ENCODE measurements around the gene KLF2.
"Not testable (repeated sequence)": the region's sequence is repeated elsewhere in the genome, so short reads cannot be mapped to it uniquely, and the experiment has no call there.

KLF2 gene

GRCh38 chr19:16324384-16325160 is at the start of gene KLF2:
TSS of gene KLF2 (plus strand) at chr19:16324826. CDS start at chr19:16324924, 98 bp downstream.
- TF ChIP-seq CTCF (IDR thresholded peaks at IDR 0.05; ENCODE audit: control insufficient read depth, insufficient read depth, low read depth, low read length, missing control alignments) = no peak
- peak; percentile 67 for DNase-seq (ENCODE audit: low read depth)
- H3K4me3 ChIP-seq (ENCODE audit: control insufficient read depth, low read depth, low read length) = peak within 1 kb of the TSS; percentile 89

- TF ChIP-seq CTCF (IDR thresholded peaks at IDR 0.05; ENCODE audit: control insufficient read depth, insufficient read depth, low read depth, low read length, missing control alignments) = no peak
- no peak for DNase-seq (ENCODE audit: low read depth)
- no peak overlapping the region for H3K4me3 ChIP-seq (ENCODE audit: control insufficient read depth, low read depth, low read length)
Observed at GRCh38 chr19:16280306-16280705, 44.3 kb upstream of the KLF2 start.

- no peak for DNase-seq (ENCODE audit: low read depth)
- no peak for TF ChIP-seq CTCF (IDR thresholded peaks at IDR 0.05; ENCODE audit: control insufficient read depth, insufficient read depth, low read depth, low read length, missing control alignments)
Observed at GRCh38 chr19:16281743-16282142, 42.9 kb upstream of the KLF2 start.

GRCh38 chr19:16283210-16284061 is 41.2 kb upstream of the KLF2 start:
- no peak for TF ChIP-seq CTCF (IDR thresholded peaks at IDR 0.05; ENCODE audit: control insufficient read depth, insufficient read depth, low read depth, low read length, missing control alignments)
- H3K4me3 ChIP-seq (ENCODE audit: control insufficient read depth, low read depth, low read length) = no peak overlapping the region; the same call in 1 of the 2 replicates
- DNase-seq (ENCODE audit: low read depth) = no peak

More at GRCh38 chr19:16281743-16282142, 42.9 kb upstream of the KLF2 start:
- H3K4me3 ChIP-seq (ENCODE audit: control insufficient read depth, low read depth, low read length) = no peak overlapping the region

- TF ChIP-seq CTCF (IDR thresholded peaks at IDR 0.05; ENCODE audit: control insufficient read depth, insufficient read depth, low read depth, low read length, missing control alignments) = no peak
Observed at GRCh38 chr19:16284505-16284904, 40.1 kb upstream of the KLF2 start.

GRCh38 chr19:16285079-16285478 is 39.5 kb upstream of the KLF2 start:
- not testable (repeated sequence) for H3K4me3 ChIP-seq (ENCODE audit: control insufficient read depth, low read depth, low read length); DNase-seq (ENCODE audit: low read depth)

More at GRCh38 chr19:16284505-16284904, 40.1 kb upstream of the KLF2 start:
- H3K4me3 ChIP-seq (ENCODE audit: control insufficient read depth, low read depth, low read length) = no peak overlapping the region
- DNase-seq (ENCODE audit: low read depth) = no peak

Data from AG09309 (cell line).